Fibroblast of villous mesenchyme (primary cell): ENCODE measurements around the gene SENP8. TPM values are rescaled to one million over a fixed set of nuclear protein-coding genes. Genes with fewer than 3 reads are reported as not detected.
A peak's percentile ranks its signal among the peaks of the same experiment; 100 is the strongest.

Experiments used
- DNase-seq: peaks from one replicate; pipeline ENCODE4 v3.0.0-alpha.2; 2010; ENCODE audit warnings: low read depth
- H3K4me3 ChIP-seq: 2 replicates; pipeline ENCODE4 v1.5.1; 2011; ENCODE audit warnings: low read depth, mild to moderate bottlenecking, low read length
- CTCF ChIP-seq: IDR thresholded peaks from 2 replicates; pipeline ENCODE4 v1.5.1; 2012; ENCODE audit warnings: low read depth, mild to moderate bottlenecking, low read length; ENCODE audit not compliant: insufficient read depth
- total RNA-seq: library from RNA; depleted of rRNA; stranded (reverse); fragments of >200 nt; gene quantifications from 2 replicates; pipeline ENCODE4 v1.2.3, GENCODE V29; 2012

Gene SENP8
- total RNA-seq, 1 donor = 2.6 TPM

- H3K4me3 ChIP-seq = peak overlapping the region; percentile 14
- no peak for TF ChIP-seq CTCF
- DNase-seq = peak; percentile 13
Observed at GRCh38 chr15:72184165-72184811, 66.1 kb downstream of the SENP8 start.

- no peak for TF ChIP-seq CTCF
Observed at GRCh38 chr15:72189250-72189902, 71.2 kb downstream of the SENP8 start.

GRCh38 chr15:72192416-72192815 lies 74.2 kb downstream of the SENP8 start:
- TF ChIP-seq CTCF = no peak
- no peak for DNase-seq
- no peak overlapping the region for H3K4me3 ChIP-seq

More at GRCh38 chr15:72189250-72189902, 71.2 kb downstream of the SENP8 start:
- H3K4me3 ChIP-seq = no peak overlapping the region
- DNase-seq = no peak

Other genes starting within 250 kb of the SENP8 start
- gene MYO9A, start 253 bp upstream of the SENP8 start, total RNA-seq = 47.4 and 51.8 TPM in 2 replicates
- gene GRAMD2A, start 79.4 kb downstream of the SENP8 start, total RNA-seq = under 0.01 and 0.43 TPM in 2 replicates
- 1,898 and 2,239 TPM in 2 replicates for gene PKM, start 112.8 kb downstream of the SENP8 start, total RNA-seq
- gene PARP6, start 154.2 kb downstream of the SENP8 start, total RNA-seq = 25.9 and 29.6 TPM in 2 replicates
- 0.32 TPM in 1 of 2 replicates, not detected in the other for gene CELF6, start 201.8 kb downstream of the SENP8 start, total RNA-seq